GM12891 (cell line): ENCODE results near the gene RGS3.

Experiments used
- PAX5 ChIP-seq: IDR thresholded peaks from 2 replicates; pipeline ENCODE4 v1.6.1; 2011; ENCODE audit warnings: low read length, moderate library complexity, mild to moderate bottlenecking; ENCODE audit not compliant: insufficient read depth, severe bottlenecking
- POLR2A ChIP-seq: IDR thresholded peaks from 2 replicates; pipeline ENCODE4 v1.6.1; 2011; ENCODE audit warnings: low read depth, low read length, control low read depth
- POLR2AphosphoS5 ChIP-seq: IDR thresholded peaks from 2 replicates; pipeline ENCODE4 v1.6.1; 2011; ENCODE audit warnings: low read depth, low read length, control low read depth
- POU2F2 ChIP-seq: IDR thresholded peaks from 2 replicates; pipeline ENCODE4 v1.6.1; 2011; ENCODE audit warnings: low read depth, mild to moderate bottlenecking, control low read depth, low read length, moderate library complexity
- TAF1 ChIP-seq: IDR thresholded peaks from 2 replicates; pipeline ENCODE4 v1.6.1; 2011; ENCODE audit warnings: low read depth, low read length, control low read depth

DNA sequence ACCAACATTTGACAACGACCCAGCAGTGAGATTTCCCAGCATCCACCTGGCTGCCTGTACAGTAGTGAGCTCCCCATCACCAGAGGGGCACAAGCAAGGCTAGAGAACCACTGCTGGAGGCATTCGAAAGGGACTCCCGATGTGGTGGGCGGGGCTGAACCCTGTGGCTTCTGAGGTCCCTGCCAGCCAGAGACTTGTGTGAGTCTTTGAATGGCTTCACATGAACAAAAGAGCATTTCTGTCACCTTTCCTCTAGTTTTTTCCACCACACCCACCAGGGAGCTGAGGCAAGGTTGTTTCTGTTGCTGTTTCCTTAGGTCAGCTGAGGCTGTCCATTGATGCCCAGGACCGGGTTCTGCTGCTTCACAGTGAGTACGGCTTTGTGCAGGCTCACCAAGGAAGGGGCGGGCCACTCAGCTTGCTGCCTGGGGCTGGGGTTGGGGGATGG, 15.7 kb downstream of the RGS3 start:
- TF ChIP-seq TAF1 = no peak
- no peak for TF ChIP-seq PAX5
- no peak for TF ChIP-seq POLR2A
- no peak for TF ChIP-seq POLR2AphosphoS5
- no peak for TF ChIP-seq POU2F2
